ENCODE data around the gene LCA5L. TPM values are rescaled to one million over a fixed set of nuclear protein-coding genes. Genes with fewer than 3 reads are reported as not detected.

Gene LCA5L
- total and polyA plus RNA-seq, 10 of the 15 experiments (the other 5 are each of a cell fraction or from before 2014, with no cell fraction given), result 0.18 to 0.55 (median 0.27) TPM; not detected in 2

DNA sequence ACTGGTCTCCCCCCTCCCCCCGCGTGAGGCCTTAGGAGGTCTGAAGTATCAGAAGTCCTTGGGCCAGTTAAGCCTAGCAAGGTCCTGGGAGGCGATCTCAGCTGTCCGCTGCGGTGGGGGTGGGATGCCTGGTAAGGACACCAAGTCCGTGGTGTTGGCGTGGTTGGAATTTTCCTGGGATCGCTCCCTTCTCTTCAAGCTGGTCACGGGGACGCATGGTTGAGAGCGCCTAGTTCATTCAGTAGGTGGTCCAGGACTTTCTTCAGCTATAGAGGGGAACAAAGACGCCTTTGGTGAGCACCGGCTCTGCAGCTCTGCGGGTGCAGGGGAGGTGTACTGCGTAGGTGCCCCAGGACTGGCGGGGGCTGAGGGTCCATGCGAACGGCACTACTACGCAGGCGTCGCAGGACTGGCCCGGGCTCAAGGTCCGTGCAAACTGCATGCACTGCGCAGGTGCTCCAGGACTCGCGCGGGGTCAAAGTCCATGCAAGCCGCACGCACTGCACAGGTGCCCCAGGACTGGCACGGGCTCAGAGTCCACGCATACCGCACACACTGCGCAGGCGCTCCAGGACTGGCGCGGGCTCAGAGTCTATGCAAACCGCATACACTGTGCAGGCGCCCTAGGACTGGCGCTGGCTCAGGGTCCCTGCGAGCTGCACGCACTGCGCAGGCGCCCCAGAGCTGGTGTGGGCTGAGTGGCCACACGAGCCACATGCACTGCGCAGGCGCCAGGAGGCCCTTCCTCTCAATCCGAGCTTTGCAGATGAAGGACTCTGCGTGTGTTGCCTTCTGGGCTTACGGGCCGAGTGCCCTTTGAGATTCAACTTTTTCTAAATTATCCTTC is 60.1 kb downstream of the LCA5L start (continued):
- TF ChIP-seq NFYA (IDR thresholded peaks at IDR 0.05; ENCODE audit: borderline replicate concordance, low read depth, low read length), result no peak
- TF ChIP-seq, protein P1, sequence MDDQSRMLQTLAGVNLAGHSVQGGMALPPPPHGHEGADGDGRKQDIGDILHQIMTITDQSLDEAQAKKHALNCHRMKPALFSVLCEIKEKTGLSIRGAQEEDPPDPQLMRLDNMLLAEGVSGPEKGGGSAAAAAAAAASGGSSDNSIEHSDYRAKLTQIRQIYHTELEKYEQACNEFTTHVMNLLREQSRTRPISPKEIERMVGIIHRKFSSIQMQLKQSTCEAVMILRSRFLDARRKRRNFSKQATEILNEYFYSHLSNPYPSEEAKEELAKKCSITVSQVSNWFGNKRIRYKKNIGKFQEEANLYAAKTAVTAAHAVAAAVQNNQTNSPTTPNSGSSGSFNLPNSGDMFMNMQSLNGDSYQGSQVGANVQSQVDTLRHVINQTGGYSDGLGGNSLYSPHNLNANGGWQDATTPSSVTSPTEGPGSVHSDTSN (IDR thresholded peaks at IDR 0.05; ENCODE audit: insufficient replicate concordance, low read depth, low read length), result no peak
- TF ChIP-seq SIX5 (IDR thresholded peaks at IDR 0.05; ENCODE audit: low read depth, low read length, severe bottlenecking), result no peak
- peak; percentile 69 to 95; a peak in 3 of 4 replicates for TF ChIP-seq BHLHE40 (IDR thresholded peaks at IDR 0.05; ENCODE audit: borderline replicate concordance in 1 of 2, low read depth in 2 of 2, low read length in 1 of 2)
- TF ChIP-seq, protein P2, sequence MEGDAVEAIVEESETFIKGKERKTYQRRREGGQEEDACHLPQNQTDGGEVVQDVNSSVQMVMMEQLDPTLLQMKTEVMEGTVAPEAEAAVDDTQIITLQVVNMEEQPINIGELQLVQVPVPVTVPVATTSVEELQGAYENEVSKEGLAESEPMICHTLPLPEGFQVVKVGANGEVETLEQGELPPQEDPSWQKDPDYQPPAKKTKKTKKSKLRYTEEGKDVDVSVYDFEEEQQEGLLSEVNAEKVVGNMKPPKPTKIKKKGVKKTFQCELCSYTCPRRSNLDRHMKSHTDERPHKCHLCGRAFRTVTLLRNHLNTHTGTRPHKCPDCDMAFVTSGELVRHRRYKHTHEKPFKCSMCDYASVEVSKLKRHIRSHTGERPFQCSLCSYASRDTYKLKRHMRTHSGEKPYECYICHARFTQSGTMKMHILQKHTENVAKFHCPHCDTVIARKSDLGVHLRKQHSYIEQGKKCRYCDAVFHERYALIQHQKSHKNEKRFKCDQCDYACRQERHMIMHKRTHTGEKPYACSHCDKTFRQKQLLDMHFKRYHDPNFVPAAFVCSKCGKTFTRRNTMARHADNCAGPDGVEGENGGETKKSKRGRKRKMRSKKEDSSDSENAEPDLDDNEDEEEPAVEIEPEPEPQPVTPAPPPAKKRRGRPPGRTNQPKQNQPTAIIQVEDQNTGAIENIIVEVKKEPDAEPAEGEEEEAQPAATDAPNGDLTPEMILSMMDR (IDR thresholded peaks at IDR 0.05 in 2 of 3, conservative IDR thresholded peaks at IDR 0.05 in 1 of 3; ENCODE audit: control insufficient read depth in 2 of 3, extremely low read depth in 1 of 3, insufficient read depth in 1 of 3, low read depth in 3 of 3, low read length in 3 of 3), result no peak
- TF ChIP-seq NRF1 (conservative IDR thresholded peaks at IDR 0.05; ENCODE audit: low read depth, low read length), result peak; percentile 64
- no peak for TF ChIP-seq PAX5 (IDR thresholded peaks at IDR 0.05; ENCODE audit: borderline replicate concordance, low read depth, low read length)
- TF ChIP-seq IKZF1 (conservative IDR thresholded peaks at IDR 0.05), result peak; percentile 76
- TF ChIP-seq GABPA (IDR thresholded peaks at IDR 0.05; ENCODE audit: low read depth), result no peak

All from GM12878 (cell line).